ENCODE data around the gene MYBPC1.
"Not testable (repeated sequence)": the region's sequence is repeated elsewhere in the genome, so short reads cannot be mapped to it uniquely, and the experiment has no call there.

The MYBPC1 gene

GRCh38 chr12:101664992-101665391 is 70.2 kb downstream of the MYBPC1 start:
- Histone ChIP-seq H3K27me3 (ENCODE audit: control insufficient read depth, insufficient read depth, low read length) (no peaks in the 10 kb centered on the region), H3K36me3 (ENCODE audit: control insufficient read depth, low read depth, low read length) (no peaks in the 10 kb centered on the region), H3K27ac (ENCODE audit: low read length) (no peak overlapping the region), H3K4me1 (ENCODE audit: control insufficient read depth, low read depth, low read length) (peaks cover 17% of the 10 kb centered on the region), H3K4me3 (ENCODE audit: low read length) (no peak overlapping the region), H3K9me3 (ENCODE audit: control insufficient read depth, low read depth, low read length) (no peaks in the 10 kb centered on the region), H3K9ac (ENCODE audit: low read length) (no peak overlapping the region)

- Histone ChIP-seq H3K9me3 (ENCODE audit: control insufficient read depth, low read depth, low read length) (no peaks in the 10 kb centered on the region), H3K27me3 (ENCODE audit: control insufficient read depth, insufficient read depth, low read length) (no peaks in the 10 kb centered on the region), H3K4me3 (ENCODE audit: low read length) (no peak overlapping the region), H3K9ac (ENCODE audit: low read length) (no peak overlapping the region), H3K27ac (ENCODE audit: low read length) (no peak overlapping the region), H3K36me3 (ENCODE audit: control insufficient read depth, low read depth, low read length) (no peaks in the 10 kb centered on the region), H3K4me1 (ENCODE audit: control insufficient read depth, low read depth, low read length) (peaks cover 17% of the 10 kb centered on the region)
These were observed 71.4 kb downstream of the MYBPC1 start for GRCh38 chr12:101666052-101666728.

- Histone ChIP-seq H3K27me3 (ENCODE audit: control insufficient read depth, insufficient read depth, low read length) (no peaks in the 10 kb centered on the region), H3K4me3 (ENCODE audit: low read length) (no peak overlapping the region), H3K27ac (ENCODE audit: low read length) (no peak overlapping the region), H3K9me3 (ENCODE audit: control insufficient read depth, low read depth, low read length) (no peaks in the 10 kb centered on the region), H3K4me1 (ENCODE audit: control insufficient read depth, low read depth, low read length) (peaks cover 17% of the 10 kb centered on the region), H3K9ac (ENCODE audit: low read length) (no peak overlapping the region), H3K36me3 (ENCODE audit: control insufficient read depth, low read depth, low read length) (no peaks in the 10 kb centered on the region)
These were observed 72.8 kb downstream of the MYBPC1 start for GRCh38 chr12:101667591-101667990.

GRCh38 chr12:101670007-101670671 is 75.4 kb downstream of the MYBPC1 start:
- no peak overlapping the region for H3K9ac ChIP-seq (ENCODE audit: low read length)

GRCh38 chr12:101671157-101671791 is 76.5 kb downstream of the MYBPC1 start:
- Histone ChIP-seq H3K9ac (ENCODE audit: low read length) (no peak overlapping the region), H3K27me3 (ENCODE audit: control insufficient read depth, insufficient read depth, low read length) (no peaks in the 10 kb centered on the region), H3K9me3 (ENCODE audit: control insufficient read depth, low read depth, low read length) (no peaks in the 10 kb centered on the region), H3K36me3 (ENCODE audit: control insufficient read depth, low read depth, low read length) (no peaks in the 10 kb centered on the region), H3K27ac (ENCODE audit: low read length) (no peak overlapping the region), H3K4me3 (ENCODE audit: low read length) (no peak overlapping the region), H3K4me1 (ENCODE audit: control insufficient read depth, low read depth, low read length) (peaks cover 2% of the 10 kb centered on the region)

More at GRCh38 chr12:101670007-101670671, 75.4 kb downstream of the MYBPC1 start:
- Histone ChIP-seq H3K36me3 (ENCODE audit: control insufficient read depth, low read depth, low read length) (no peaks in the 10 kb centered on the region), H3K27ac (ENCODE audit: low read length) (no peak overlapping the region), H3K4me3 (ENCODE audit: low read length) (no peak overlapping the region), H3K9me3 (ENCODE audit: control insufficient read depth, low read depth, low read length) (no peaks in the 10 kb centered on the region), H3K27me3 (ENCODE audit: control insufficient read depth, insufficient read depth, low read length) (no peaks in the 10 kb centered on the region), H3K4me1 (ENCODE audit: control insufficient read depth, low read depth, low read length) (peaks cover 11% of the 10 kb centered on the region)

GRCh38 chr12:101671833-101672232 is 77.1 kb downstream of the MYBPC1 start:
- H3K4me1 ChIP-seq (ENCODE audit: control insufficient read depth, low read depth, low read length) = no peaks in the 10 kb centered on the region

GRCh38 chr12:101675555-101675954 is 80.8 kb downstream of the MYBPC1 start:
- Histone ChIP-seq H3K9me3 (ENCODE audit: control insufficient read depth, low read depth, low read length) (no peaks in the 10 kb centered on the region), H3K4me1 (ENCODE audit: control insufficient read depth, low read depth, low read length) (no peaks in the 10 kb centered on the region), H3K9ac (ENCODE audit: low read length) (no peak overlapping the region), H3K27ac (ENCODE audit: low read length) (no peak overlapping the region), H3K4me3 (ENCODE audit: low read length) (no peak overlapping the region), H3K27me3 (ENCODE audit: control insufficient read depth, insufficient read depth, low read length) (no peaks in the 10 kb centered on the region), H3K36me3 (ENCODE audit: control insufficient read depth, low read depth, low read length) (no peaks in the 10 kb centered on the region)

More at GRCh38 chr12:101671833-101672232, 77.1 kb downstream of the MYBPC1 start:
- Histone ChIP-seq H3K27ac (ENCODE audit: low read length) (no peak overlapping the region), H3K36me3 (ENCODE audit: control insufficient read depth, low read depth, low read length) (no peaks in the 10 kb centered on the region), H3K9ac (ENCODE audit: low read length) (no peak overlapping the region), H3K4me3 (ENCODE audit: low read length) (no peak overlapping the region), H3K27me3 (ENCODE audit: control insufficient read depth, insufficient read depth, low read length) (no peaks in the 10 kb centered on the region), H3K9me3 (ENCODE audit: control insufficient read depth, low read depth, low read length) (no peaks in the 10 kb centered on the region)

GRCh38 chr12:101676497-101676896 is 81.7 kb downstream of the MYBPC1 start:
- H3K36me3 ChIP-seq (ENCODE audit: control insufficient read depth, low read depth, low read length); H3K27me3 ChIP-seq (ENCODE audit: control insufficient read depth, insufficient read depth, low read length); H3K4me3 ChIP-seq (ENCODE audit: low read length); H3K4me1 ChIP-seq (ENCODE audit: control insufficient read depth, low read depth, low read length); H3K27ac ChIP-seq (ENCODE audit: low read length); H3K9ac ChIP-seq (ENCODE audit: low read length); H3K9me3 ChIP-seq (ENCODE audit: control insufficient read depth, low read depth, low read length): not testable (repeated sequence)

GRCh38 chr12:101678081-101678480 is 83.3 kb downstream of the MYBPC1 start:
- H3K36me3 ChIP-seq (ENCODE audit: control insufficient read depth, low read depth, low read length) = no peaks in the 10 kb centered on the region
- no peak overlapping the region for H3K4me3 ChIP-seq (ENCODE audit: low read length)
- H3K27ac ChIP-seq (ENCODE audit: low read length) = no peak overlapping the region
- H3K4me1 ChIP-seq (ENCODE audit: control insufficient read depth, low read depth, low read length) = no peaks in the 10 kb centered on the region
- H3K27me3 ChIP-seq (ENCODE audit: control insufficient read depth, insufficient read depth, low read length) = no peaks in the 10 kb centered on the region
- H3K9ac ChIP-seq (ENCODE audit: low read length) = no peak overlapping the region
- H3K9me3 ChIP-seq (ENCODE audit: control insufficient read depth, low read depth, low read length) = no peaks in the 10 kb centered on the region

GRCh38 chr12:101680240-101680639 is 85.5 kb downstream of the MYBPC1 start:
- no peak overlapping the region for H3K27ac ChIP-seq (ENCODE audit: low read length)
- H3K4me1 ChIP-seq (ENCODE audit: control insufficient read depth, low read depth, low read length) = no peaks in the 10 kb centered on the region
- H3K9ac ChIP-seq (ENCODE audit: low read length) = no peak overlapping the region
- H3K9me3 ChIP-seq (ENCODE audit: control insufficient read depth, low read depth, low read length) = no peaks in the 10 kb centered on the region
- H3K36me3 ChIP-seq (ENCODE audit: control insufficient read depth, low read depth, low read length) = no peaks in the 10 kb centered on the region
- no peak overlapping the region for H3K4me3 ChIP-seq (ENCODE audit: low read length)
- H3K27me3 ChIP-seq (ENCODE audit: control insufficient read depth, insufficient read depth, low read length) = no peaks in the 10 kb centered on the region

GRCh38 chr12:101680647-101681046 is 85.9 kb downstream of the MYBPC1 start:
- Histone ChIP-seq H3K4me1 (ENCODE audit: control insufficient read depth, low read depth, low read length) (no peaks in the 10 kb centered on the region), H3K4me3 (ENCODE audit: low read length) (no peak overlapping the region), H3K9ac (ENCODE audit: low read length) (no peak overlapping the region), H3K27ac (ENCODE audit: low read length) (no peak overlapping the region), H3K36me3 (ENCODE audit: control insufficient read depth, low read depth, low read length) (no peaks in the 10 kb centered on the region), H3K27me3 (ENCODE audit: control insufficient read depth, insufficient read depth, low read length) (no peaks in the 10 kb centered on the region), H3K9me3 (ENCODE audit: control insufficient read depth, low read depth, low read length) (no peaks in the 10 kb centered on the region)
